NCI-H82 treated with DMSO at 0.1 percent for 48 hours (cell line): ENCODE results near the gene DNAJC4.
"Not testable (repeated sequence)": the region's sequence is repeated elsewhere in the genome, so short reads cannot be mapped to it uniquely, and the experiment has no call there.

ENCODE experiments used
- DNase-seq: peaks from one replicate; lab custom pipeline; 2025; ENCODE audit not compliant: unreplicated experiment; lab: John Stamatoyannopoulos, UW

DNAJC4 gene

DNA sequence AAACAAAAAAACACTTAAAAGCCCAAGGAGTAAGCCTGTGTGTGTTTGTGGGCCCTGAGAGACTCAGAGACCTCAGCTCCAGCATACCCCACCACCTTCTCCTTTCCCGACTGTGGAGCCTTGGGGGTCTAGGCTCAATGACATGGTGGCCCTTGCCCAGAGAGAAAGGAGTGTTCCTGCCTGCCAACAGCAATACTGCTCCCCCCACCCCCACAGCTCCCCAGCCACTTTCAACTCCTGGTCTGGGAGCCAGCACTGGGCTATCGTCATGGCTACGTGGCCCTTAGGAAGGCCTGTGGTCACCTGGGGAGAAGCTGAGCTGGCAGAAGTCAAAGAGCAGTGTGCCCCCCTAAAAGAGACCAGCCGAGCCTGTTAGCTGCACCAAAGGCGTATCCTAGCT lies 13.8 kb downstream of the DNAJC4 start:
- DNase-seq, result no peak

DNA sequence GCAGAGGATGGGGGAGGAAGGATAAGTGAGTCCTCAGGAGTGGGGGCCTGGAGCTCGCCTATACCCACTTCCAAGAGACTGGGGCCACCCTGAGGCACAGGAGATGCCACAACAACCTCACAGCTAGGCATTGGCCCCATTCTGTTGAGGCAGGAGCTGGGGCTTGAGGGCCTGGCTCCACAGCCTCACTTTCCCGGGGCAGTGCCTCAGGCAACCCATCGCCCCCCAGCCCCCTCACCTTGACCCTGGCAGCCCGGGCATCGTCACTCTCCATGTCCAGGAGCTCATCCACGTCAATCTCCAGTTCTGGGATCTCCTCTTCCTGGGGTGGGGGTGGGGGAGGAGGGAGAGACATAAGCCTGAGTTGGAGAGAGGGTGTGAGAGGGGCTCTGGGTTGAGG lies 14.6 kb downstream of the DNAJC4 start:
- DNase-seq, result no peak

- no peak for DNase-seq
These were observed 15.1 kb downstream of the DNAJC4 start for GRCh38 chr11:64245401-64245796.

GRCh38 chr11:64245797-64246620 lies 15.7 kb downstream of the DNAJC4 start:
- no peak for DNase-seq

DNA sequence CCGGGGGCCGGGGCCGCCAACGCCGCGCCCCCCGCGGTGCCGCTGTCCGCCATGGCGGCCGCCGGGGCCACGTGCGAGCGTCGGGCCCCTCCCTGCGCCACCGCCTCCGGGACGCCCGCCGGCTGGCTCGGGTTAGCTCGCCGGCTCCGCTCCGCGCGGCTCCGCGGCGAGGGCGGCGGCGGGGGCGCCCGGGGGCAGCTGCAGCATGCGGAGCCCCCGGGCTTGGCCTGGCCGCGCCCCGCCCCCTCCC lies 16.2 kb downstream of the DNAJC4 start:
- DNase-seq, result not testable (repeated sequence)

DNA sequence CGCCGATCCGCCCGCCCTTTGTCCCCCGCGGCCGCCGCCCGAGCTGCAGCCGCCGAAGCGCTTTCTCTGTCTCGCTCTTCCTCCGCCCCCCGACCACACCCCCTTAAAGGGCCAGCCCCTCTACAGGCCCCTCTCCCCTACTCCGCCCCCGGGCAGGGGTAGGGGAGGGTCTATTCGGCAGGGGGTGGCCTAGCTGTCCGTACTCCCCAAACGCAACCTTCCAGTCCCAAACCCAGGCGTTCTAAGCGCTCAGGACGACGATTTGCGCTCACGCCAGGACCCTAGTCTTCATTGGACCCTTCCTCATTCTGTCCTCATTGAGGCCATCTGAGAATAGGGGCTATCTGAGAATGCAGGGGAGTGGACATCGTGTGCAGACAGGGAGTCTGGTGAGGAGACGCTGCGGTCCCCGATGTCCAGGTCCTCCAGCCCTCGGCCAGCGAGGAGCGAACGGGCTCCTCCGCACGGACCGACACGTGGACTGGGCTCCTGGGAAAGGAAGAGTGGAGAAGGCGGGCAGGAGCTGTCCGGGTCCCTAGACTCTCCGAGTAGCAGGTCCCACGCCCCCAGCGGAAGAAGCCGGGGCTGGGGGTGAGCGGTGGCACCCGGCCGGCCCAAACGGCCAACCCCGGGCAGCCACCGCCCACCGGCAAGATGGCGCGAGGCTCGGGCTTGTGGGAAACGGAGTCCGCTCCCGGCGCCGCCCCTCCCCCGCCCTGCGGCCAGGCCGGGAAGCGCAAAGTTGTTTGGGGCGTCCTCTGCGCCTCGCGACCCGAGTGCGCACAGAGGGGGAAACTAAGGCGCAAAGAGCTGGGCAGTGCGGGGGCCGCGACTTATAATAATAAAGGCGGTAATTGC lies 16.8 kb downstream of the DNAJC4 start, which contains the start of gene PPP1R14B:
Gene PPP1R14B (minus strand): TSS at position 73 of the 858 bp plus-strand sequence. CDS start 270 bp downstream, outside the sequence.
- peak; percentile 54 for DNase-seq

DNA sequence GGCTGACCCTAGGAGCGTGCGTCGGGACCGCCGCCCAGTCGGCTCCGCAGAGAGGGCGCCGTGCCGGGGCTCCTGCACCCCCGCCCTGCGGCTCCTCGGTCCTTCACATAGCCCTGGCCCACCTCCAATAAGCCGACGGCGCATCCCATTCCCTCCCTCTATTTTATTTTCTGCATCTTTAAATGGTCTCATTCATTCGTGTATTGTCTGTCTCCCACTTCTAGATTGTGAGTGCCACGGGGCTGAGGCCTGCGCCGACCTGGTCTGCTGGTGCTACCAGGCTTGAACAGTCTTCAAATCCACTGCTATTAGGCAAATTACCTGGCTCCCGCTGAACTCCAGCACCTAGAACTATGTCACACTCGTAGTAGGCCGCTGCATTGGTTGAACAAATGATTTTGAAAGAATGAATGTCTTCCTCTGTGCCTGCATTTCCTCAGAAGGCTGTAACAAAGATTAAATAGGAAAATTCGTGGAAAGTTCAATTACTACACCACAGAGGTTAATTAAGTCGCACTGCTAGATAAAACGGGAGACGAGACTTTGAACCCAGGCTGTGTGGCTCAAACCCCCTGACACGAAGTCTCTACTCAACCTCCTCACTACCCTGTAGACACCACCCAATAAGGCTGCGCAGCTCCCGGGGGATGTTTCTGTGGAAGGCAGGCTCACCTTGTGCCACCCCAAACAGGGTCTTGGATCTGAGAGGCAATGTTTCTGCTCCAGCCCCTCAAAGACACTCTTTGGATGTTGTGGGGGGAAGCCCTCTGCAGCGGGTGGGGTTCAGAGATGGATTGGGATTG lies 17.6 kb downstream of the DNAJC4 start:
- DNase-seq, result no peak

GRCh38 chr11:64248578-64248977 lies 18.2 kb downstream of the DNAJC4 start:
- no peak for DNase-seq

DNA sequence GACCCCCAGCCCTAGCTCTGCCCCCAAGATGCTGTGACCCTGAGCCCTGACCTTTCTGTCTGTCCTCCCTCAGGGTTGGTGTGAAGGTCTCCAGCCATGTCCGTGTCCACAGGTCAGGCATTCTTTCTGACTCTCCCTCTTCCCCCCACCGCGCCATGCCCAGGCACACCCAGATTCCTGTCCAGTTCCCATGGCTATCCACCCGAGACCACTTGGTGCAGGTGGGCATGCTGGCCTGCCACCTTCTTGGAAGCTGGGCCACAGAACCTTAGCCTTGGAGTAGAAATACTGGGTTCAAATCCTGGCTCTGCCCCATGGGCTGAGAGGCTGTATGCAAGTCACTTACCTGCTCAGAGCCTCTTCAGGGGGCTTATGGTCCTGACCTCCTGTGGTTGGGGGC lies 18.7 kb downstream of the DNAJC4 start:
- DNase-seq, result no peak

DNA sequence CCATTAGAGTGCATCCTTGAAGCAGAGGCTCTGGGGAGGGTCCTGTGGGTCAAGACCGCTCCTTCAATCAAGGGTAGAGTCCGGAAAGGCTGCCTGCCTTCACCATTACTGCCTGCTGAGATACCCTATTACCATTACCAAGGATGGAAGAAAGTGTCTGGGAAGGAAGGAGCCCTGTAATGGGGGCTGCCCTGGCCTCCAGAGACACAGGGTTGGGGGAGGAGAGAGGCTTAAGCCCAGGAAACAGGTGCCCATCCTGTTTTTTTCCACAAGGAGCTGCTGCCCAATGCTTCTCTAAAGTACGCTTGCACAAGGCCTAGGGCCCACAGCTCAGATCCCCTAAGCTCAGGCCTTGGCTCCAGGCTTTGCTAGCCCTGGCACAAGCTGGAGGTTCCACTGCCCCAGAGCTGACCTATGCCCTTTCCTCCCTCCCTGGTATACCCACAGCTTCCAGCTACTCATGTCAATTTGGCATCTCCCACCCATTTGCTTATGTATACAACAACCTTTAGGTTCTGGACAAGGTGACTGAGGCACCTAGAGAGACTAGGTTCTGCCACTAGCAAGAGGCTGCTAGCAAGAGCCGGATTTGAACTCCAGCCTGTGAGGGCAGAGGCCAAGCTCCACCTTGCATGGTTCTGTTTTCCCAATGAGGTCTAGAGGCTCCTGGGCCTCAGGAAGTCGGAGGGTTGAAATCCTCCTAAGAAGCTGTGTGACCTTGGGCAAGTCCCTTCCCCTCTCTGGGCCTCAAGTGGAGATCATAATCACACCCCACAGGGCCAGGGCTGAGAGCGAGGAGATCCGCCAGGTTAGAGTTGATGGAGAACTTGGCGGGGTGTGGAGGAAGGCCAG lies 19.4 kb downstream of the DNAJC4 start:
- no peak for DNase-seq

GRCh38 chr11:64250415-64251015 lies 20.2 kb downstream of the DNAJC4 start:
- no peak for DNase-seq

DNA sequence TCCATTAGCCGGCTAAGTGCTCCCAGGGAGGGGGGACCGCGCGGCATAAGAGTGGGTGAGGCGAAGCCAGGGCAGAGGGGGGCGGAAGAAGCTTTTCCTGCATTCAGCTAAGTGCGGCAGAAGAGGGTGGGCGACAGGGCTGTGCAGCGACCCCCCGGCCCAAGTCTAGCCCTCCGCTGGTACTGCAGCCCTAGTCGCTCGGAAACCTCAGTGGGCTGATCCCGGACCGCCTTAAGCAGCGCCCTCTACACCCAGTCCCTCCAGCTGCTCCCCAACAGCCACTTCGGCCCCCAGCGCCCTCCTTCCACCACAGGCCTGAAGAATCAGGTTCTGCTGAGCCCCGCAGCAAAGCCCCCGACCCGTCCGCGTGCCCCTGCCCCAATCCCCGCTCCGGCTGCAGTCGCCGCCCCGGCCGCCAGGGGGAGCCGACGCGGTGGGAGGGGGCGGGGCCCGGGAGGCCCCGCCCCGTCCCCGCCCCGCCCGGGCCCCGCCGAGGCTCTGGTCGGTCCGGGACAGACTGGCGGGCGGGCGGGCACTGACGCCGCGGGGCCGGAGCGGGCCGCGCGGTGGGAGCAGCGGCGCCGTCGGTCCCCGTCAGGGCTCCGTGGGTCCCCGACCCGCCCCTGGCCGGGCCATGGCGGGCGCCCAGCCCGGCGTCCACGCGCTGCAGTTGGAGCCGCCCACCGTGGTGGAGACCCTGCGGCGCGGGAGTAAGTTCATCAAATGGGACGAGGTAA lies 20.8 kb downstream of the DNAJC4 start, which contains the start of gene PLCB3:
Gene PLCB3 (plus strand): TSS at position 515 of the 737 bp plus-strand sequence. CDS start 120 bp downstream, at position 635.
- no peak for DNase-seq

DNA sequence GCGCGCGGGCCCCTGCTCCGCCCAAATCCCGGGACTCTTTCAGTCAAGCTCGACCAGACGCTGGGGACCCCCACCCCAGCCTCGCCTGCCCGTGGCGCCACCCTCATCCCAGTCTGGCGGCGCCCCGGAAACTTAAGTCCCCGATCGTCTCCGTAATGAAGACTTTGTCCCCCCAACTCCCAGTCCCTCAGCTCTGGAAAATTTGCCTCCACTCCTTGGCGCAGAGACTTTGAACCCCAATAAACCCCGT lies 21.3 kb downstream of the DNAJC4 start:
- DNase-seq, result no peak

- no peak for DNase-seq
These were observed 21.9 kb downstream of the DNAJC4 start for GRCh38 chr11:64252003-64252872.

DNA sequence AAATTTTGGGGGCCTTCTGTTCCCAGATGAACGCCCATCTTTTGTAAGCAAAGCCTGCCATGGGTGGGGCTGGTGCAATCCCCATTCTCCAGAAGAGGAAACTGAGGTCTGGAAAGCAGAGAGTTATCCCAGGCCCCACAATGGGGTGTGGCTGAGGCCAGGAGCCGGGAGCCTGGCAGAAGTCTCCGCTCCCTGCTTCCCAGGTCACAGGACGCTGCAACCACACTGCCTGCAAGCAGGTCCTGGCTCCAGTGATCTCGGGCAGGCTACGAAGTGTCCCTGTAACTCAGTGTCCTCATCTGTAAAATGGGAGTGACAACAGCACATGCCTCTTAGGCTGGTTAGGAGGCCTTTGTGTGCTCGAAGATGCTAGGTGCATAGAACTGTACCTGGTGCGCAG lies 22.7 kb downstream of the DNAJC4 start:
- no peak for DNase-seq

- DNase-seq, result no peak
These were observed 23.1 kb downstream of the DNAJC4 start for GRCh38 chr11:64253481-64253880.

DNA sequence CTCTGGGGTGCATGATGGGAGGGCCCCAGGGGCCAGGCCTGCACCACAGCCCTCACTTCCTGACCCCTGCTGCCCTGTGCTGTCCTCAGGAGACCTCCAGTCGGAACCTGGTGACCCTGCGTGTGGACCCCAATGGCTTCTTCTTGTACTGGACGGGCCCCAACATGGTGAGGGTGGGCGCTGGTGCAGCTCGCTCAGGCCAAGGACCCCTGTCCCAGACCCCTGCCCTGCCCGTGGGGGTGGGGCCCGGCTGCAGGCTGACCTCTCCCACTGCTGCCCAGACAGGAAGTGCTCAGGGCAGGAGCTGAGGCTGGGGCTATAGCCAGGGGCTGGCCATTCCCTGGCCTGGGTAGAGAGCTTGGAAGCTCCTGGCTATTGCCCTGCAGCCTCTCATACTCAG lies 24.0 kb downstream of the DNAJC4 start:
- DNase-seq, result no peak
